Uterus (tissue), 2 donors: ENCODE measurements around the gene MRPL43.

Experiments
- POLR2A ChIP-seq, 2 donors: fragments of 450-650 bp; IDR thresholded peaks; one replicate each; pipeline ENCODE4 v1.6.1; 2016; ENCODE audit warnings: antibody characterized with exemption in 2 of 2, mild to moderate bottlenecking in 1 of 2, moderate library complexity in 1 of 2
- TF ChIP-seq, protein P1 (sequence below), 4 experiments: fragments of 200-600 bp in 2 of 4; fragments of 450-650 bp in 2 of 4; sonication (generic) in 2 of 4; IDR thresholded peaks; one replicate each; pipeline ENCODE4 v1.5.1; 2016 to 2019; ENCODE audit warnings: antibody characterized with exemption in 4 of 4, mild to moderate bottlenecking in 2 of 4, moderate library complexity in 1 of 4

DNA sequence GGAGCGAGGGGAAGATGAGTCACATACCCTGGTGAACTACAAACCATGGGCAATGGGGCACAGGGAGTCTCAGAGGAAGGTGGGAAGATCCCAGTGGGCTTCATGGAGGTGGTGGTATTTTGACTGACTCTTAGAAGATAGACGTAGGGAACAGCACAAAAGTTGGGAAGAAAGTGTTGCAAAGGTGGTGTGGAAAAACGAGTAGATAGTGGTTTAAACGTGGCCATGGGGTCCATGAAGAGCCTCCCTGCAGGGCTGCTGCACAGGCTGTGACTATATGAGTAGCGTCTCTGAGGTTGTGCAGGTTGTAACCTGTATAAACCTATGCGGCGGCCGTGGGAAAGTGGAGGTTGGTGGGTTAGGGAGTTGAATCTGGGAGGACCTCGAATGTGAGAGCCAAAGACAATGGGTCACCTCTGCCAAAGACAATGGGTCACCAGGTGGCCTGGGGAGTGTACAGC is 26.1 kb upstream of the MRPL43 start:
- TF ChIP-seq, protein P1, sequence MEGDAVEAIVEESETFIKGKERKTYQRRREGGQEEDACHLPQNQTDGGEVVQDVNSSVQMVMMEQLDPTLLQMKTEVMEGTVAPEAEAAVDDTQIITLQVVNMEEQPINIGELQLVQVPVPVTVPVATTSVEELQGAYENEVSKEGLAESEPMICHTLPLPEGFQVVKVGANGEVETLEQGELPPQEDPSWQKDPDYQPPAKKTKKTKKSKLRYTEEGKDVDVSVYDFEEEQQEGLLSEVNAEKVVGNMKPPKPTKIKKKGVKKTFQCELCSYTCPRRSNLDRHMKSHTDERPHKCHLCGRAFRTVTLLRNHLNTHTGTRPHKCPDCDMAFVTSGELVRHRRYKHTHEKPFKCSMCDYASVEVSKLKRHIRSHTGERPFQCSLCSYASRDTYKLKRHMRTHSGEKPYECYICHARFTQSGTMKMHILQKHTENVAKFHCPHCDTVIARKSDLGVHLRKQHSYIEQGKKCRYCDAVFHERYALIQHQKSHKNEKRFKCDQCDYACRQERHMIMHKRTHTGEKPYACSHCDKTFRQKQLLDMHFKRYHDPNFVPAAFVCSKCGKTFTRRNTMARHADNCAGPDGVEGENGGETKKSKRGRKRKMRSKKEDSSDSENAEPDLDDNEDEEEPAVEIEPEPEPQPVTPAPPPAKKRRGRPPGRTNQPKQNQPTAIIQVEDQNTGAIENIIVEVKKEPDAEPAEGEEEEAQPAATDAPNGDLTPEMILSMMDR (IDR thresholded peaks at IDR 0.05), result no peak
- no peak for TF ChIP-seq POLR2A (IDR thresholded peaks at IDR 0.05)
